AML-193 (cell line): ENCODE results near the gene GOLGA3.
"Not testable (repeated sequence)": the region's sequence is repeated elsewhere in the genome, so short reads cannot be mapped to it uniquely, and the experiment has no call there.

ENCODE experiments used
- DNase-seq, 2 experiments: peaks; one replicate each; lab custom pipeline; 2025; lab: John Stamatoyannopoulos, UW

GOLGA3 gene

GRCh38 chr12:132753670-132754069 lies 75.0 kb downstream of the GOLGA3 start:
- DNase-seq: not testable (repeated sequence)

DNA sequence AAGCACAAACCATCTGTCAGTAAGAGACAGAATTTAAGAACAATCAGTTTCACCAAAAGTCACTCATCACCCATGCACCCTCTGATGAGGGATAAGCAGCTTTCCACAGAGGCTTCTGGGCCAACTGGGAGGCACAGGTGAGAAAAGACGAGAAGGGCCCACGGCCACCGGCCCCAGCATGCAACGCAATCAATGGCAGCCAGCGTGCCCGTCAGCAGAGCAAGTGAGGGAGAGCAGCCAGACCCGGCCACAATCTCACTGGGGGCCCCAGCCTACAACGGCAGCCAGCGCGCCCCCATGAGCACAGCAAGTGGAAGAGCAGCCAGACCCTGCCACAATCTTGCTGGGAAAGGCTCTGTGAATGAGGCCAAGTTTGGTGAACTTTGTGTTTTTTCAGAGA lies 80.3 kb downstream of the GOLGA3 start:
- no peak for DNase-seq

DNA sequence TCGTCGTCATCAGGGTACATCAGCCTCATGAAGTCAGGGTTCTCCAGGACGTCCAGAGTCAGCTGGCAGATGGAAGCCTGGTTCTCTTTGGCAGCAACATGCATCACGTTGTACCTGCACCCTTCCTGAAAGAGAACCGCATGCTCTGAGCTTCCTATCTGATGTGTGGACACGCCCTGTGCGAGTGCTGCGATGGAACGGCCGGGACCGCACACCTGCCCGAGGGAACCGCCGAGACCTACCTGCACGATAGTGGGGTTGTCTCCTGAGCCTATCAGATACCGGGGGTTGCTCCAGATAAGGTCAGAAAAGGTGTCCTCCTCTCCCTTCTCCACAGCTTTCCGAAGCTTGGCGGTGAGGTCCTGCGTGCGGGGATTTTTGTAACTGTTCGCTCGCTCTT lies 80.8 kb downstream of the GOLGA3 start:
- DNase-seq: no peak

GRCh38 chr12:132747395-132747794 lies 81.3 kb downstream of the GOLGA3 start:
- no peak for DNase-seq

GRCh38 chr12:132746613-132747012 lies 82.1 kb downstream of the GOLGA3 start:
- DNase-seq: no peak

DNA sequence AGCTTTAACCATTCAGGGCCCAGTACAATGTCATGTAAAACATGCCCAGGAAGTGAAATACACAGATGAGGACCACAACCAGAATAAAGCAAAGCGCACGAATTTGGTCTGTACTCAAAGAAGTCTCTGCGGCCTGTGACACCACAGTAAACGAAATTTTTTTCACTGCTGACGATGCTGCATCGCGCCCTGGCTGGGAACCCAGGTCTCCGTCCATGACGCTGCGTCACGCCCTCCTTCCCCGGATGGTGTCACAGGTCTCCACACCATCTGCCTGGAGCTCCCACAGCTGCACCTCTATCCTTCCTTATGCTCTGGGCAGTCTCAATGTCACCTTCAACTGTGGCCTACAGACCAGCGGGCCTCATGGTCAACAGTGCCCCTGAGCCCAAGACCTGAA lies 84.8 kb downstream of the GOLGA3 start:
- DNase-seq: no peak

- no peak for DNase-seq
Observed at GRCh38 chr12:132741620-132742019, 87.0 kb downstream of the GOLGA3 start.

DNA sequence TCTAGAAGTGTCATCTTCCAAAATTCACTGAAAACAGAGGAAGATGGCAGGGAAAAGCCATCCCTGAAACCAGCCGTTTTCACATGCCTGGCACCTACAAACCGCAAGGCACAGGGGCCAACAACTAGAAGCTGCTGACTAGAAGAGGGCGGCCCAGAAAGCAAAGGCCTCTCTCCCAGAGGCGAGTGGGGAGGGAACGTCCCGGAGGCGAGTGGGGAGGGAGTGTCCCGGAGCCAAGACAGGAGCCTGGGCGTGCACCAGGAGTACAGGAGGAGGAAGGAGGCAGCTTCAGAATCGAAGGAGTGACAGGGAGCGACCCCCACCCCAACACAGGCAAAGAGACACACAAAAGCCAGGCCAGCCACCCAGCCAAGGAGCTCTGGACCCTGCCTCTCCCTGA lies 88.0 kb downstream of the GOLGA3 start:
- no peak for DNase-seq

- no peak for DNase-seq
Observed at GRCh38 chr12:132740313-132740646, 88.4 kb downstream of the GOLGA3 start.

DNA sequence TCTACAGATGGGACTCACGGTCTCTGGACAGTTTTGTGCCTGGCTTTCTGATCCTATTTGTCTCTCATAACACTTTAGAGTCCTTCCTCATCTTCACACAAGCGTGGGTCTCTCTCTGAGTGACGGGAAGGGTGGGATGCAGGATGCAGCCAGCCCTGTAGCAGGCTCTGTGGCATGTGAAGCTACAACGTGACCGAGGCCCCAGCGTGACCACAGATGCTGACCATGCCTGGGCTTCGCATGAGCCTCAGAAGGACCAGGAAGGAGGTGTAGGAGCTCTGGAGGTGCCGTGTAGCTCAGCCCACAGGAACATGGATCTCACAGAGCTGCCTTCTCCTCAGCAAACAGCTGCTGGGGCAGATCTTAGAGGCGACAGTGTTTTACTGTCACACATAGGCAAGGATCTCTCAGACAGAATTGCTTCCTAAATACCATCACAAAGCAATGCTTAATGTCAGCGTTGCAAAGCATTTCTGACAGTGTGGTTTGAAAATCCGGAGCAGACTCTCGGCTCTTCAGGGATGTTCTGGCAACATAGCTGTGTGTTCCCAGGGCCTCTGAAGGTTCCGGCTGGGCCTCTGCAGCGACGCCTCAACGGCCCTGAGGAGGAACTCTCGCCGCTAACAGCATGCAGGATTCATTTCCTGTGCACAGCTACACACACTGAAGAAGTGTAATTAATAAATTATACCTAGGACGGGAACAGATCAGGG lies 88.9 kb downstream of the GOLGA3 start:
- DNase-seq: no peak

DNA sequence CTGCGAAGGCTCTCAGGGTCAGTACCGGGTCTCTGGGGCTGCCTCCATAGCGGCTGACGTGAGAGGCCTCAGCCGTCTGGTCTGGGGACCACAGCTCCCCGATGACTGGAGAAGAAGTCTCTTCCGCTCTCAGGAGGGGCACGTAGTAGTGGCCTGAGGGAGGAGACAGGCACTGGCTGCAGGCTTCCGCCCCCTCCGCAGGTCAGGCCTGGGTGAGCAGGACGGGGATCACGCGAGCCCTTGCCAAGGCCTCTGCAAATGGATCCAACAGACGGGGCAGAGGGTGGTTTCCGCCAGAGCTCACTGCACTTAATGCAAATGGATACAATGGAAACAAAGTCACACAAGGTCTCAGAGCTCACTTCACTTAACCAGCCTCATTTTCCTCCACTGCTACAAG lies 91.8 kb downstream of the GOLGA3 start:
- DNase-seq: no peak

DNA sequence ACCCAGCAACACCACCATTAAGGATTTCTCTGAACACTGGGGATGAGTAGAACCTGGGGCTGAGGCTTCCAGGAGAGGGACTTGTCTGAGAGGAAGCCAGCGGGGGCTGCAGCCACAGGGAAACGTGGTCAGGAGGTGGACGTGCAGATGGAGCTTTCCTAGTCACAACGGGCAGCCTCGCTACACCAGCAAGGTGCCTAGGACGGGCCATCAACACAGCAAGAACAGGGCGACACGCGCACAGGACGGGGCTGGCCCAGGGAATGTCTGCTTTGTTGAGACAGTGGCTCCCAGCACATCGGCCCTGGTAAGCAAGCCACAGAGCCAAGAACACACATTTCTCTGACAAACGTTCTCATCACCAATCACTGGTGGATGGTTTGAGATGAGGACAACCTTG lies 92.3 kb downstream of the GOLGA3 start:
- DNase-seq: no peak

- no peak for DNase-seq
Observed at GRCh38 chr12:132735496-132735895, 93.2 kb downstream of the GOLGA3 start.

GRCh38 chr12:132734206-132734605 lies 94.5 kb downstream of the GOLGA3 start:
- DNase-seq: no peak

DNA sequence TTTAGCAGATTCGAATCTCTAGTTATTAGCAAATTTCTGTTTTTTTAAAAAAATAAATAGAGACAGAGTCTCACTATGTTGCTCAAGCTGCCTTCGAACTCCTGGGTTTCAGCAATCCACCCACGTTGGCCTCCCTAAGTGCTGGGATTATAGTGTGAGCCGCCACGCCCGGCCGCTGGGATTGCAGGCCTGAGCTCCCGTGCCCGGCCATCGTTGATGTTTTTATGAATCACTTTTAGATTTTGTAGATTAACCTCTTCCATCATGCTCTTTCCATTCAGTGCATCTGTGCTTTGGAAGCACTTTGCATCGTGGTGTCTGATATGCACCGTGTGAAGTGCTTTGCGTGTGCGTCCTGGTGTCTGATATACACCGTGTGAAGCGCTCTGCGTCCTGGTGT lies 97.1 kb downstream of the GOLGA3 start:
- no peak for DNase-seq

- no peak for DNase-seq
Observed at GRCh38 chr12:132730353-132730752, 98.3 kb downstream of the GOLGA3 start.

DNA sequence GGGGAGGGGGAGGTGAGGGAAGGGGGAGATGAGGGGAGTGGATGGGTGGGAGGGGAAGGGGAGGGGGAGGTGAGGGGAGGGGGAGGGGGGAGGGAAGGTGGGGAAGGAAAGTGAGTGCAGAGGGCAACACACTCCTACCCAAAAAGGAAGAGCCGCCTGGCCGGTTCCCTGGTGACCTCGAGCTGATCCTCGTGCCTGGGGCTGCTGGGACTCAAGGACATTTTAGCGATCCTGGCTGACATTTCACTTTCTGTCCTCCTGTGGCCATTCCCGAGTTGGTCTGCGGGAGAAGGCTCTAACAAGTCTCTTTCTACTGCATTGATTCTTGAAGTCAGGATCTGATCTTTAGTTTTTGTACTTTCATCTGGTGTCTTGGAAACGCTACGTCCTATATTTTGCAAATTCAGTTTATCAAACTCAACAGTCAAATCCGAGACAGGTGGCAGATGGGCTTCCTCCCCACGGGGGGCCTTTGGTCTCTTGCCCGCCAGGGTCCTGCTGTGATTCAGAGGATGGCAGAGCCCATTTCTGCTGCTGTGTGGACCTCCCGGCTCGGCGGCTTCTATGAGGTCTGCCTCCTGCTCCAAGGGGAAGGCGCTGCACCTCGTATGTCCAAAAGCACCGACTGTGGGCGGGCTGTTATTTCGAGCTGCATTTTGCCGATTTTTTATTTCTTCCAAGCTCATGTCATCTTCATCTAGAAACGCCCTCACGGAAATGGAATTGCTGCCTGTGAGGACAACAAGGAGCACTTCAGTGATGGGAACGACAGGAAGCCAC lies 98.9 kb downstream of the GOLGA3 start:
- no peak for DNase-seq

GRCh38 chr12:132728502-132728901 lies 100.2 kb downstream of the GOLGA3 start:
- no peak for DNase-seq

DNA sequence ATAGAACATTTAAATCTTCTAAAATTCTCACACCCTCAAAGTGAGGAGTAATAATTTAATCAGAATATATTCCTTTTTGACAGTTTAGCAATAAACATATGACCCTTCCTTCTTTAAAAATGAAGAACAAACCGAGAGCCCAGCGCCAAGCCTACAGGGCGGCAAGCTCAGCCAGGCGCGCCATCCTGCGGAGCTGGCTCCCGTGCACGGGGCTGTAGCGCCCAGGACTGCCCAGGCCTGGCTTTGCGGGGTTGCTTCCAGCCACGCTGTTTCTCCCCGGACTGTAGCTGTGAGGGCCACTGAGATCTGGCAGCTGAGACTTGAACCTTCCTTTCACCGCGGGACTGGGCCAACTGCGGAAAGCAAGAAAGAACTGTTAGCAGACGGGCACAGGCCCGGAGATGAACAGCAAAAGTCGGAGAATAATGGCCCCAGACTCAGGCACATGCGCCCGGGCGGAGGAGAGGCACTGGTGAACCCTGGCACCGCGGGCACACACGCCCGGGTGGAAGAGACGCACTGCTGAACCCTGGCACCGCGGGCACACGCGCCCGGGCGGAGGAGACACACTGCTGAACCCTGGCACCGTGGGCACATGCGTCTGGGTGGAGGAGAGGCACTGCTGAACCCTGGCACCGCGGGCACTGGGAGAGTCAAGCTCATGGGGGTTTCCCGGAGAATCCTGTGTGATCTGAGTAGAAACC lies 101.4 kb downstream of the GOLGA3 start:
- no peak for DNase-seq

- no peak for DNase-seq
Observed at GRCh38 chr12:132726386-132726785, 102.3 kb downstream of the GOLGA3 start.

- DNase-seq: no peak
Observed at GRCh38 chr12:132724506-132725241, 104.0 kb downstream of the GOLGA3 start.

DNA sequence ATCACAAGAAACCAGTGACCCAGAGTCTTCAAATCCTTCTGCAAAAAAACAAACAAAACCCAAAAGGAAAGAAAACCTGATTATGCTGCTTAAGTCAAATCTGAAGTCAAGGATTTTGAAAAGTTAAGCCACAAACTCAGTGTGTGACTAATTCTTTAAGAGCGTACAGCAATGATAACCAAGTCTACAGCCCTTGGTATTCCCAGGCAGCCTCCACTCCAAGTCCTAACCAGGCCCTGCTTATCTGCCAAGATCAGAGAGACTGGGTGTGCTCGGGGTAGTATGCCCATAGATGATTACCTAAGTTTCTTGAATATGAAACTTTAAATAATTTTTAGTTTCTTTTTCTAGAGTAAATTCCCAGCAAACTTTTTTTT lies 104.9 kb downstream of the GOLGA3 start:
- DNase-seq: no peak
